ENCODE measurements around the gene SPRED3.

DNA sequence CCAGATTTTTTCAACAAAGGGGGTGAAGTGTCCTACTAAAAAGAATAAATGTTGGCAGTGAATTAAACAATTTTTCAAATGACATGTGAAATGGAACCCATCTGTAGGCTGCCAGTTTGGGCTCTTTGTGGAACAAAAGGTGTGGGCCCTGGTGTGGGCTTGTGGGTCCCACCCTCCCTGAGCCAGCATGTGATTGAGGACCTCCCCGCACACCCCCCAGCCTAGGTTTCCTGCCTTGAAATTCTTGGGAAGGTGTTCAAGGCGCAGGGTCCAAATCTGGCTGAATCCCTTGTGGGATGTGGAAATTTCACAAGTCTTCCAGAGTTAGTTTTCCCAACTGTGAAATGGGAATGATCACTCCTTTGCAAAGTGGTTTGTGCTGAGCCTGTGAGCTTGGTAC, 4.8 kb upstream of the SPRED3 start:
- no peak for TF ChIP-seq RUNX1 (IDR thresholded peaks at IDR 0.05; ENCODE audit: low read depth)
- TF ChIP-seq, protein P1, sequence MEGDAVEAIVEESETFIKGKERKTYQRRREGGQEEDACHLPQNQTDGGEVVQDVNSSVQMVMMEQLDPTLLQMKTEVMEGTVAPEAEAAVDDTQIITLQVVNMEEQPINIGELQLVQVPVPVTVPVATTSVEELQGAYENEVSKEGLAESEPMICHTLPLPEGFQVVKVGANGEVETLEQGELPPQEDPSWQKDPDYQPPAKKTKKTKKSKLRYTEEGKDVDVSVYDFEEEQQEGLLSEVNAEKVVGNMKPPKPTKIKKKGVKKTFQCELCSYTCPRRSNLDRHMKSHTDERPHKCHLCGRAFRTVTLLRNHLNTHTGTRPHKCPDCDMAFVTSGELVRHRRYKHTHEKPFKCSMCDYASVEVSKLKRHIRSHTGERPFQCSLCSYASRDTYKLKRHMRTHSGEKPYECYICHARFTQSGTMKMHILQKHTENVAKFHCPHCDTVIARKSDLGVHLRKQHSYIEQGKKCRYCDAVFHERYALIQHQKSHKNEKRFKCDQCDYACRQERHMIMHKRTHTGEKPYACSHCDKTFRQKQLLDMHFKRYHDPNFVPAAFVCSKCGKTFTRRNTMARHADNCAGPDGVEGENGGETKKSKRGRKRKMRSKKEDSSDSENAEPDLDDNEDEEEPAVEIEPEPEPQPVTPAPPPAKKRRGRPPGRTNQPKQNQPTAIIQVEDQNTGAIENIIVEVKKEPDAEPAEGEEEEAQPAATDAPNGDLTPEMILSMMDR (IDR thresholded peaks at IDR 0.05 in 2 of 3, conservative IDR thresholded peaks at IDR 0.05 in 1 of 3; ENCODE audit: insufficient read depth in 2 of 3, low read depth in 1 of 3, low read length in 3 of 3), result no peak
- TF ChIP-seq JUN (IDR thresholded peaks at IDR 0.05; ENCODE audit: borderline replicate concordance, low read depth, low read length), result no peak
- no peak for TF ChIP-seq JUN (CRISPR knock-in tag; IDR thresholded peaks at IDR 0.05; ENCODE audit: borderline replicate concordance)
- TF ChIP-seq, protein P2, sequence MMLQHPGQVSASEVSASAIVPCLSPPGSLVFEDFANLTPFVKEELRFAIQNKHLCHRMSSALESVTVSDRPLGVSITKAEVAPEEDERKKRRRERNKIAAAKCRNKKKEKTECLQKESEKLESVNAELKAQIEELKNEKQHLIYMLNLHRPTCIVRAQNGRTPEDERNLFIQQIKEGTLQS (IDR thresholded peaks at IDR 0.05), result no peak
- TF ChIP-seq, protein P2 (CRISPR knock-in tag; conservative IDR thresholded peaks at IDR 0.05), result no peak
